AG09319 (cell line): ENCODE data around the gene CDK4.

Experiments used
- DNase-seq: peaks from one replicate; pipeline ENCODE4 v3.0.0-alpha.2; 2010; ENCODE audit warnings: low read depth; ENCODE audit errors: extremely low read depth
- TF ChIP-seq, protein P1 (sequence below): IDR thresholded peaks from 2 replicates; pipeline ENCODE4 v1.5.1; 2011; ENCODE audit warnings: low read depth, mild to moderate bottlenecking, inconsistent platforms, low read length, moderate library complexity

CDK4 gene

DNA sequence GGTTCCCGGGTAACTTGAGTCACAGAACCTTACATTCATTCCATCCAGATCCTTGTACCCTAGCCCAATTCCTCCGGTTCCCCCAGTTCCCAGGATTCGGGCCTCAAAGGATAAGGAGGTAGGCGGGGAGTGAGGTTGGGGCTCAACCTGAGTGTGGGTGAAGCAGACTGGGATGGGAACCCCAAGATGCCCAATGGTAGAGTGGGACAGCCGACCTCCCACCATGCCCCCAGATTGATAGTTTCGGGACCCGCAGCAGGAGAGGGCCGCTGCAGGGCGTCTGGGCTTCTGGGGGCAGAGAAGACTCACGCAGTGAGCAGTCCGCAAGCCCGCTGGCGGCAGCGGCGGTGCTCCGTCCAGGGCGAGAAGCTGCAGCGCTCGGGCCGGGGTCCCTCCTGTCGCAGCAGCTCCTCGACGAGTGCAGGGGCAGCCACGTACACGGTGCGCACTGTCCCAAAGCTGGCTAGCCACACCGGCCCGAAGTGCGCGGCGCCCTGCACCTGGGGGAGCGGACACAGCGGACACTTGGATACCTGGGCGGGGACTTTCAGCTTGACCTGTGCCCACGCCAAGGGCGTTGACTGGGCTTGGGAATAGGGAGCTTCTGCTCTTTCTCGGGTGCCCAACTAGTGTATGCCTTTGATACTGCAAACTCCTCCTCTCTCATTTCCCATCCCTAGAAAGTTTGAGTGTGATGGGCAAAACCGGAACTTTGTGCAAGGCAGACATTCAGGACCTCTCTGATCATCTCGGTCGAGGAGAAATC, 13.8 kb upstream of the CDK4 start:
- TF ChIP-seq, protein P1, sequence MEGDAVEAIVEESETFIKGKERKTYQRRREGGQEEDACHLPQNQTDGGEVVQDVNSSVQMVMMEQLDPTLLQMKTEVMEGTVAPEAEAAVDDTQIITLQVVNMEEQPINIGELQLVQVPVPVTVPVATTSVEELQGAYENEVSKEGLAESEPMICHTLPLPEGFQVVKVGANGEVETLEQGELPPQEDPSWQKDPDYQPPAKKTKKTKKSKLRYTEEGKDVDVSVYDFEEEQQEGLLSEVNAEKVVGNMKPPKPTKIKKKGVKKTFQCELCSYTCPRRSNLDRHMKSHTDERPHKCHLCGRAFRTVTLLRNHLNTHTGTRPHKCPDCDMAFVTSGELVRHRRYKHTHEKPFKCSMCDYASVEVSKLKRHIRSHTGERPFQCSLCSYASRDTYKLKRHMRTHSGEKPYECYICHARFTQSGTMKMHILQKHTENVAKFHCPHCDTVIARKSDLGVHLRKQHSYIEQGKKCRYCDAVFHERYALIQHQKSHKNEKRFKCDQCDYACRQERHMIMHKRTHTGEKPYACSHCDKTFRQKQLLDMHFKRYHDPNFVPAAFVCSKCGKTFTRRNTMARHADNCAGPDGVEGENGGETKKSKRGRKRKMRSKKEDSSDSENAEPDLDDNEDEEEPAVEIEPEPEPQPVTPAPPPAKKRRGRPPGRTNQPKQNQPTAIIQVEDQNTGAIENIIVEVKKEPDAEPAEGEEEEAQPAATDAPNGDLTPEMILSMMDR = no peak

DNA sequence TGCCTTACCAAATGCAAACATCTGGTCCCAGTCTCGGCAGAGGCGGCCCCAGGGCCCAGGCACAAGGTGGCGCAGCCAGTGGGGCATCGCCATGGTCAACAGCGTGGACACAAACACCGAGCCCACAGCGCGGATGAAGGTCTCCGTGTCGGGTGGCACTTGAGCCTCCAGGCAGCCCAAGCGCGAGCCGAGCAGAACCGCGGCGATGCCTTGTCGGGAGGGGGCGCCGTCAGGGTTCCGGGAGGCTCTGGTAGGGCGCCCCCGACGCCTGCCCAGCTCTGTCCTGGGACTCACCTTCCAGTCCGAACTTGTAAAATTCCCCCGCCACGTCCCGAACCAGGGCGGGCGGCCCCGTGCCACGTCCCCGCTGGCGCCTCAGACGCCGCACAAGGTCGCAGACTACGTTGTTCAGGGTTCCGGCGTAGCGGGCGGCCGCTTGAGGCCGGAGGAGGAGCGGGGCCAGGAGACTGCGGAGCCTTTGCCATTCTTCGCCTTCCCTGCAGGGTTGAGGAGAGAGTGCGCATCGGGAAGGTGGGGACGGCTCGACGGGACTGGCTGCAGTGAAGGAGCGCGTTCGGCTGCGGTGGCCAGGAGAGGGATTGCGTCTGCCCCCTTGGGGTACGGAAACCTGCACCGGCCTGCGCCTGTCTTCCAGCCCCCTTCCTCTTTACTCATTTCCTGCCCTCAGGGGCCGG, 13.0 kb upstream of the CDK4 start:
- TF ChIP-seq, protein P1 = peak; percentile 37
- DNase-seq = no peak

More for the DNA sequence above, 13.8 kb upstream of the CDK4 start:
- no peak for DNase-seq

DNA sequence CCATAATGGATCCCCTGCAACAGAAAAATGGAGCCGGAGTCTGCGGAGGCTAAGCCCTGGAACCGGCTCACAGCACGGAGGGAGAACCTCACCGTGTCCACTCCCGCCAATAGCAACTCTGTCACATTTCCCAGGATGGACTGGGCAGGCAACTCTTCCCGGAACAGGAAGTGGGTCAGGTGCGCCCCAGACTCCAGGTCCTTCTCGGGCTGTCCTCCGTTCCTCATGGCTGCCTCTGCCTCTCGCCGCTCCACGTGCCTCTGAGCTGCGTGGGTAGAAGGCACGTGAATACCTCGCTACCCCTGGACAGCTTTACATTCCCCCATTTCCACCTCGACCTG, 12.5 kb upstream of the CDK4 start:
- no peak for DNase-seq
- TF ChIP-seq, protein P1 = no peak

DNA sequence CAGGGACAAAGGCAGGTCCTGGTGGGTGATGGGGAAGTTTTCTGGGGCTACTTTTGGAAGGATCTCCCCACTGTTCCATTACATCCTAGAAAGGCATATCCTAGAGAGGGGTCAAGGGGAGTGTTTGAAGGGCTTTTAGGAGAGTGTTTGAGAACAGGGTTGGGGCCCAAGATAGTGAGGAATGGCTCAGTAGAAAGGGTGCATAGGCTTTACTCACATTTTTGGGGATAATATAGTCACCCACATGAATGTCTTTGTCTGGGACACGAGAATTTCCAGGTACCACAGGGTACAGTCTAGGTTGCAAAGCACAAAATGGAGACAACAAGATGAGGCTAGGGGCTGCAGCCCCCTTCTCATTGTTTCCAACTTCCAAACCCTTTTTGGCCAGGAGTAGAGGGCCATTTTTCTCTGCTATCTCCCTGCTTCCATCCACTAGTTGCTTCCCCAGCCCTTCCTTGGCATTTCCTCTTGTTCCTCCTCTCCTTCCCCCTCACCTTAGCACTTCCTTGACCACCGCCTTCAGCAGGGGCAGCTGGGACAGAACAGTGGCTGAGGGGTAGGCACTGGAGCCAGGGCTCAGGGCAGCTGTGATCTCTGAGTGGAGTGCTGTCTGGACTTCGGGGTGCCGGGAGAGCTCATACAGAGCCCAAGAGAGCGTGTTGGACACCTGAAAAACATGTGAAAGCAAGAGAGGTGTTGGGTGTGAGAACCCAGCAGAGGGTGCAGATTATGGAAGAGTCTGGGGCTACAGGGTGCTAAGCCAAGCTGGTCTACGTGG, 12.0 kb upstream of the CDK4 start:
- TF ChIP-seq, protein P1 = no peak
- DNase-seq = no peak

DNA sequence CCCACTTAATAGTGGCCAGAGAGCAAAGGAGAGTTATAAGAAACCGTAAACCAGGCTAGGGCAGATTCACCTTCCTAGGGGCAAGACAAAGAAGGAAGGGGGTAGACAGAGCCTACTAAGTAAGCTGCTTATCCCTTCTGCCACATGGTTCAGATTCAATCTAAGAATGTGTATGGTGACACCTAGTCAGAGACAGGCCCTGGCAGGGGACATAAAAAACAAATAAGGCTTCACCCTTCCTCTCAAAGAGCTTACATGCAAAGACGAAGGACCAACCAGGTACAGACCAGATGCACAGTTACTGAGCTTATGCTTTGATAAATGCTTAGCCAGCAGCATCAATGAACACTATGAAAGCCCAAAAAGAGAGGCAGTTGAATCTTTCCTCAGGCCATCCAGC, 10.4 kb upstream of the CDK4 start:
- TF ChIP-seq, protein P1 = no peak
- no peak for DNase-seq

DNA sequence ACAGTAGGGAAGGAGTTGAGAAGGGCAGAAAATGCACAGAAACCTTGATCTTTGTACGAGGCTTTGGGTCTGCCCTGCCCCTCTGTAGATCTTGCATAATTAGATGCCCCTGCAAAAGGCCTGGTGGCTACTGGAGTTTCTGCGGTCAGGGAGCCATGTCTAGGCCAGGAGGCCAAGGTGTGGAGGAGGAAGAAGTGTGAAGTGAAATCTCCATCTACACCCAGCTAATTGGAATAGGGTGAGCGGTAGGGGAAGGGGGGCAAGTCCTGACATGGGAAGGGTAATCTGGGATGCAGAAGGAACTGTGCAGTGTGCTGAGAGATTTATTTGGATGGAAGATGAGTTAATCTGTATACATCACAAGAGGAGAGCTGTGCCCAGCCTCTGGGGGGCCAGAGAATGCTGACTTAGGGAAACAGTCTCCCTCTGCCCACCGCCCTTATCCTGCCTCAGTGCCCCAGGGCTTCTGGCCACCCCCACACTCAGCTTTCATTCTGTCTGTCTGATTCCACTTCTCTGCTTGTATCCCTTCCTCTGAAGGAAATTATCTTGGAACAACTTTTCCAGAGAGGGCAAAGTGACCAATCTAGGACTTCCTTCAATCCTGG, 9.4 kb upstream of the CDK4 start:
- no peak for DNase-seq
- TF ChIP-seq, protein P1 = no peak
